GM12878 (cell line): ENCODE data around the gene PROC. TPM values are rescaled to one million over a fixed set of nuclear protein-coding genes. Genes with fewer than 3 reads are reported as not detected.

Experiments used
- ATAC-seq: fragments of 200-7000 bp; cut with Tn5 transposase; 3 replicates; pipeline ENCODE4 v1.9.1; 2020; ENCODE audit warnings: mild to moderate bottlenecking, moderate library complexity
- BruUV-seq: library from RNA; stranded (reverse); fragments of 400-500 nt; replicated peaks from 2 replicates; lab custom pipeline; 2021; lab: Mats Ljungman, UMichigan
- CTCF ChIA-PET: fragments of 300-600 bp; sonication (Branson Sonifier 250); formaldehyde crosslinking; extraction: SDS; loops from one replicate; lab custom pipeline; 2021; ENCODE audit warnings: inconsistent platforms; lab: Yijun Ruan, JAX
- POLR2A ChIA-PET: fragments of 350-600 bp; formaldehyde crosslinking; extraction: SDS; loops from one replicate; lab custom pipeline; 2021; ENCODE audit warnings: inconsistent platforms; lab: Charles Lee
- RAD21 ChIA-PET: fragments of 300-600 bp; sonication (Branson Sonifier 250); formaldehyde crosslinking; loops from one replicate; lab custom pipeline; 2023; ENCODE audit warnings: antibody characterized with exemption; ENCODE audit not compliant: unreplicated experiment; lab: Charles Lee
- SMC1A ChIA-PET: fragments of 300-600 bp; sonication (Branson Sonifier 250); formaldehyde crosslinking; loops from one replicate; lab custom pipeline; 2023; ENCODE audit not compliant: unreplicated experiment, uncharacterized antibody; lab: Charles Lee
- DNase-seq: peaks from one replicate; pipeline ENCODE4 v3.0.0-alpha.2; 2011; ENCODE audit warnings: low read depth, low spot score
- FAIRE-seq: peaks from 3 replicates; lab custom pipeline; 2011; peaks lifted over from hg19 to GRCh38; lab: Jason Lieb, UNC
- H2AFZ ChIP-seq: 2 replicates; pipeline ENCODE4 v1.6.0; 2011; ENCODE audit warnings: low read depth, low read length, control low read depth; ENCODE audit not compliant: control insufficient read depth
- H3K27ac ChIP-seq: 2 replicates; pipeline ENCODE4 v1.5.1; 2011; ENCODE audit warnings: control low read depth; ENCODE audit not compliant: control insufficient read depth, insufficient read depth
- H3K27me3 ChIP-seq, 2 experiments: replicated peaks in 1 of 2; 2 replicates each; pipeline versions ENCODE4 v1.6.0 to v1.6.1; 2011; ENCODE audit warnings: low read length in 1 of 2; ENCODE audit not compliant: control insufficient read depth in 2 of 2, insufficient read depth in 2 of 2
- H3K36me3 ChIP-seq, 2 experiments: 2 replicates each; pipeline ENCODE4 v1.5.1; 2011; ENCODE audit warnings: low read length in 1 of 2; ENCODE audit not compliant: control insufficient read depth in 2 of 2, insufficient read depth in 2 of 2
- H3K4me1 ChIP-seq: 2 replicates; pipeline ENCODE4 v1.6.1; 2011; ENCODE audit warnings: mild to moderate bottlenecking, low read length, moderate library complexity, mixed read lengths; ENCODE audit not compliant: control insufficient read depth, insufficient read depth
- H3K4me2 ChIP-seq: 2 replicates; pipeline ENCODE4 v1.6.0; 2011; ENCODE audit warnings: control low read depth; ENCODE audit not compliant: control insufficient read depth, insufficient read depth
- H3K4me3 ChIP-seq: fragments of 200-600 bp; sonication (generic); 2 replicates; pipeline ENCODE4 v1.5.1; 2016
- H3K79me2 ChIP-seq: 2 replicates; pipeline ENCODE4 v1.6.0; 2011; ENCODE audit warnings: low read length; ENCODE audit not compliant: control insufficient read depth, insufficient read depth
- H3K9ac ChIP-seq: 2 replicates; pipeline ENCODE4 v1.8.0; 2011; ENCODE audit warnings: low read length, control low read depth, mixed read lengths; ENCODE audit not compliant: control insufficient read depth, insufficient read depth
- H3K9me3 ChIP-seq: replicated peaks from 3 replicates; pipeline ENCODE4 v1.5.1; 2011; ENCODE audit warnings: mild to moderate bottlenecking, low read length; ENCODE audit not compliant: control insufficient read depth, insufficient read depth
- H4K20me1 ChIP-seq: 2 replicates; pipeline ENCODE4 v1.6.0; 2011; ENCODE audit not compliant: control insufficient read depth, insufficient read depth
- CBX3 ChIP-seq: fragments of 200-600 bp; sonication (generic); IDR thresholded peaks from 2 replicates; pipeline ENCODE4 v1.6.1; 2016; ENCODE audit warnings: low read depth, borderline replicate concordance
- CHD4 ChIP-seq: fragments of 200-600 bp; sonication (generic); IDR thresholded peaks from 2 replicates; pipeline ENCODE4 v1.6.1; 2016; ENCODE audit warnings: mild to moderate bottlenecking
- DPF2 ChIP-seq: fragments of 450-650 bp; IDR thresholded peaks from 2 replicates; pipeline ENCODE4 v1.6.1; 2017; ENCODE audit warnings: mild to moderate bottlenecking
- EZH2 ChIP-seq: IDR thresholded peaks from 2 replicates; pipeline ENCODE4 v1.6.1; 2012; ENCODE audit warnings: low read depth, mild to moderate bottlenecking, control low read depth, inconsistent platforms, low read length, borderline replicate concordance; ENCODE audit not compliant: control insufficient read depth
- KAT2A ChIP-seq: conservative IDR thresholded peaks from 2 replicates; pipeline ENCODE4 v1.6.1; 2011; ENCODE audit warnings: low read depth, low read length; ENCODE audit not compliant: control insufficient read depth
- PAX5 ChIP-seq: IDR thresholded peaks from 2 replicates; pipeline ENCODE4 v1.6.1; 2011; ENCODE audit warnings: low read depth, low read length, borderline replicate concordance
- RFX5 ChIP-seq: IDR thresholded peaks from 2 replicates; pipeline ENCODE4 v1.6.1; 2011; ENCODE audit warnings: low read depth, low read length, improper control_type of control experiment
- STAT3 ChIP-seq: IDR thresholded peaks from 2 replicates; pipeline ENCODE4 v1.6.1; 2011; ENCODE audit warnings: low read depth, low read length, improper control_type of control experiment
- SUPT20H ChIP-seq: IDR thresholded peaks from 2 replicates; pipeline ENCODE4 v1.6.1; 2011; ENCODE audit warnings: low read depth, mild to moderate bottlenecking, low read length, moderate library complexity, borderline replicate concordance; ENCODE audit not compliant: control insufficient read depth
- ZBED1 ChIP-seq: IDR thresholded peaks from 2 replicates; pipeline ENCODE4 v1.6.1; 2016; ENCODE audit warnings: borderline replicate concordance
- ZNF207 ChIP-seq: fragments of 450-650 bp; IDR thresholded peaks from 2 replicates; pipeline ENCODE4 v1.6.1; 2014; ENCODE audit warnings: antibody characterized with exemption, mild to moderate bottlenecking, borderline replicate concordance
- WGBS: methylation state at CpG from one replicate; pipeline ENCODE4 v1.1.6; 2016; ENCODE audit warnings: low lambda C conversion rate; ENCODE audit not compliant: insufficient replicate concordance, insufficient coverage; ENCODE audit errors: missing lambda C conversion rate; 5-methylcytosine and 5-hydroxymethylcytosine counted together
- in situ Hi-C: fragments of 300-500 bp; cut with MboI; formaldehyde crosslinking; loops from 9 replicates; pipeline ENCODE4 v1.14.3; 2018; ENCODE audit warnings: mixed read lengths
- intact Hi-C: fragments of 100-400 bp; cut with micrococcal nuclease; formaldehyde crosslinking; loops from one replicate; pipeline ENCODE4 v1.14.2; 2022; ENCODE audit not compliant: unreplicated experiment
- polyA plus RNA-seq, 11 experiments: library from polyadenylated mRNA; depleted of rRNA in 4 of 11; unstranded in 6 of 11; stranded (reverse) in 5 of 11; fragments of >200 nt; fragmentation: Nextera tagmentation in 4 of 11; fragmentation: Illumina TruSeq in 1 of 11; extraction: Ambion mirVana in 4 of 11; extraction: Trizol in 1 of 11; gene quantifications; 1 replicate in 1 of 11; 2 replicates in 10 of 11; pipeline versions ENCODE4 v1.2.1 to v1.2.3, GENCODE V29; 2011 to 2016; ENCODE audit warnings: inconsistent platforms in 2 of 11, missing spikeins in 2 of 11, low read depth in 1 of 11
- total RNA-seq, 4 experiments: library from RNA; depleted of rRNA in 3 of 4; stranded (reverse); fragments of >200 nt in 3 of 4; fragmentation: Illumina TruSeq in 1 of 4; extraction: Trizol in 1 of 4; gene quantifications; 2 replicates each; pipeline versions ENCODE4 v1.2.1 to v1.2.3, GENCODE V29; 2013 to 2021
- TF ChIP-seq, protein P1 (sequence below): fragments of 150-350 bp; IDR thresholded peaks from 2 replicates; pipeline ENCODE4 v1.6.1; 2016; ENCODE audit warnings: low read depth, low read length
- TF ChIP-seq, protein P2 (sequence below): IDR thresholded peaks from 2 replicates; pipeline ENCODE4 v1.6.1; 2011; ENCODE audit warnings: low read depth, mild to moderate bottlenecking, low read length, moderate library complexity, borderline replicate concordance; ENCODE audit errors: extremely low read depth
- TF ChIP-seq, protein P3 (sequence below): fragments of 450-650 bp; IDR thresholded peaks from 2 replicates; pipeline ENCODE4 v1.6.1; 2017; ENCODE audit warnings: low read depth, mild to moderate bottlenecking, moderate library complexity

Gene PROC
- total and polyA plus RNA-seq, 10 of the 15 experiments (the other 5 are each of a cell fraction or from before 2014, with no cell fraction given), result not detected

DNA sequence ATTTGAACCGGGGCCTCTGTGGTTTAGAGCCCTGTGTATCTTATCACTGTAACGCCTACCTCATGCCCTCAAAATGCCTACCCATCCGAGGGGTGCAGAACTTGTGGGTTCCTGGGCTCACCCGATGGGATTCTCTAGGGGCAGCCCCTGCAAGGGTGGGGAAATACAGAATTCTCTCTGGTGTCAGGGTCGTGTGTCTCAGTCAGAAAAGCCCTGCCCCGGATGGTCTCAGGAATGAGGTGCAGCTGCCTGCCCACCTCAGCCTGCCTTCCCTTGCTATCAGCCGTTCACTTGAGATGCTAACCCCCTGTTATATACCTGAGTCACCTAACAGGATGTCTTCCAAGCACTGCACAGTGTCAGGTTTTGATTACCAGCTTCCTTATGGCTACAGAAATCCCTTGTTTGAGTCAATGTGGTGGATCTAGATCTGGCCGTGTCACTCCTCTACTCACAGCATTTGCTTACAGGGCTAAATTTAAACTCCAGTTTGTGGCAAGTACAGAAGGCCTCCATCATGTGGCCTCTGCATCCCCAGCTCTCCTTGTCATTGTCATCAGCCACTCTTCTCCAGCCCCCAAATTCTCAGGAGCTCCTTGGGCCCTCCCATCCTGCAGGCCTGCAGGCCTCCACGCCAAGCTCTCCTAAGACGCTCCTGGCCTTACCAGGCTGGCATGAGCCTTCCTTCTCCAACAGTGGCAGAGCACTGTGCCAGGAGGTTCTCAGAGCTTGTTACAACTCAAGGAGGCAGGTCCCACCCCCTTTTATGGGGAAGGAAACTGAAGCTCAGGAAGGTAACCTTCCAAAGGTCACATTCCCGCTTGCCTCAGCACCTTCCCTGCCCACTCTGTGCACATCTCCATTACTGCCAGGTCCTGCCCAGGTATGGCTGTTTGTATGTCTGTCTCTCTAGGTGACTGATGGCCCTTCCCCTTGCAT, 16.2 kb upstream of the PROC start:
- RAD21 ChIA-PET, result no interaction called here
- no peak for ATAC-seq

More for the DNA sequence above, 16.2 kb upstream of the PROC start:
- SMC1A ChIA-PET, result interaction anchor here (1.0 to 1.6 kb wide), 3 partner anchors 12 to 15 kb away, joined by 3 to 4 read pairs (median 3); no protein-coding TSS in a partner anchor
- POLR2A ChIA-PET, result interaction anchor here (1.9 kb wide), 1 partner anchor 13 kb away, joined by 7 read pairs; no protein-coding TSS in a partner anchor
- intact Hi-C loops (no loop called here), in situ Hi-C loops (no loop called here)
- H3K27ac ChIP-seq, result no peak overlapping the region
- FAIRE-seq, result no peak
- CTCF ChIA-PET, result interaction anchor here (0.7 to 1.3 kb wide), 3 partner anchors 11 to 13 kb away, joined by 3 to 4 read pairs (median 3); no protein-coding TSS in a partner anchor
- no peaks in the 10 kb centered on the region for H3K79me2 ChIP-seq
- no peak overlapping the region for H3K4me2 ChIP-seq
- H2AFZ ChIP-seq, result no peak overlapping the region
- 34% methylated on average over 11 of the region's 11 CpGs for WGBS
- H3K4me1 ChIP-seq, result peaks cover 22% of the 10 kb centered on the region
- BruUV-seq, result no TSS peak
- H3K27me3 ChIP-seq, result no peaks in the 10 kb centered on the region
- DNase-seq, result no peak
- H3K36me3 ChIP-seq, result no peaks in the 10 kb centered on the region
- H3K9me3 ChIP-seq, result no peaks in the 10 kb centered on the region
- H3K9ac ChIP-seq, result no peak overlapping the region
- H4K20me1 ChIP-seq, result no peaks in the 10 kb centered on the region
- H3K4me3 ChIP-seq, result no peak overlapping the region
- TF ChIP-seq STAT3 (no peak), RFX5 (no peak), CHD4 (no peak), PAX5 (no peak), DPF2 (no peak), CBX3 (no peak), EZH2 (no peak), SUPT20H (no peak), ZBED1 (no peak), KAT2A (no peak), ZNF207 (no peak)
- TF ChIP-seq, protein P1, sequence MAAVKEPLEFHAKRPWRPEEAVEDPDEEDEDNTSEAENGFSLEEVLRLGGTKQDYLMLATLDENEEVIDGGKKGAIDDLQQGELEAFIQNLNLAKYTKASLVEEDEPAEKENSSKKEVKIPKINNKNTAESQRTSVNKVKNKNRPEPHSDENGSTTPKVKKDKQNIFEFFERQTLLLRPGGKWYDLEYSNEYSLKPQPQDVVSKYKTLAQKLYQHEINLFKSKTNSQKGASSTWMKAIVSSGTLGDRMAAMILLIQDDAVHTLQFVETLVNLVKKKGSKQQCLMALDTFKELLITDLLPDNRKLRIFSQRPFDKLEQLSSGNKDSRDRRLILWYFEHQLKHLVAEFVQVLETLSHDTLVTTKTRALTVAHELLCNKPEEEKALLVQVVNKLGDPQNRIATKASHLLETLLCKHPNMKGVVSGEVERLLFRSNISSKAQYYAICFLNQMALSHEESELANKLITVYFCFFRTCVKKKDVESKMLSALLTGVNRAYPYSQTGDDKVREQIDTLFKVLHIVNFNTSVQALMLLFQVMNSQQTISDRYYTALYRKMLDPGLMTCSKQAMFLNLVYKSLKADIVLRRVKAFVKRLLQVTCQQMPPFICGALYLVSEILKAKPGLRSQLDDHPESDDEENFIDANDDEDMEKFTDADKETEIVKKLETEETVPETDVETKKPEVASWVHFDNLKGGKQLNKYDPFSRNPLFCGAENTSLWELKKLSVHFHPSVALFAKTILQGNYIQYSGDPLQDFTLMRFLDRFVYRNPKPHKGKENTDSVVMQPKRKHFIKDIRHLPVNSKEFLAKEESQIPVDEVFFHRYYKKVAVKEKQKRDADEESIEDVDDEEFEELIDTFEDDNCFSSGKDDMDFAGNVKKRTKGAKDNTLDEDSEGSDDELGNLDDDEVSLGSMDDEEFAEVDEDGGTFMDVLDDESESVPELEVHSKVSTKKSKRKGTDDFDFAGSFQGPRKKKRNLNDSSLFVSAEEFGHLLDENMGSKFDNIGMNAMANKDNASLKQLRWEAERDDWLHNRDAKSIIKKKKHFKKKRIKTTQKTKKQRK, result no peak
- TF ChIP-seq, protein P2, sequence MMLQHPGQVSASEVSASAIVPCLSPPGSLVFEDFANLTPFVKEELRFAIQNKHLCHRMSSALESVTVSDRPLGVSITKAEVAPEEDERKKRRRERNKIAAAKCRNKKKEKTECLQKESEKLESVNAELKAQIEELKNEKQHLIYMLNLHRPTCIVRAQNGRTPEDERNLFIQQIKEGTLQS, result no peak
- TF ChIP-seq, protein P3, sequence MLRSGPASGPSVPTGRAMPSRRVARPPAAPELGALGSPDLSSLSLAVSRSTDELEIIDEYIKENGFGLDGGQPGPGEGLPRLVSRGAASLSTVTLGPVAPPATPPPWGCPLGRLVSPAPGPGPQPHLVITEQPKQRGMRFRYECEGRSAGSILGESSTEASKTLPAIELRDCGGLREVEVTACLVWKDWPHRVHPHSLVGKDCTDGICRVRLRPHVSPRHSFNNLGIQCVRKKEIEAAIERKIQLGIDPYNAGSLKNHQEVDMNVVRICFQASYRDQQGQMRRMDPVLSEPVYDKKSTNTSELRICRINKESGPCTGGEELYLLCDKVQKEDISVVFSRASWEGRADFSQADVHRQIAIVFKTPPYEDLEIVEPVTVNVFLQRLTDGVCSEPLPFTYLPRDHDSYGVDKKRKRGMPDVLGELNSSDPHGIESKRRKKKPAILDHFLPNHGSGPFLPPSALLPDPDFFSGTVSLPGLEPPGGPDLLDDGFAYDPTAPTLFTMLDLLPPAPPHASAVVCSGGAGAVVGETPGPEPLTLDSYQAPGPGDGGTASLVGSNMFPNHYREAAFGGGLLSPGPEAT, result no peak
